H1 (cell line): Measurements from ENCODE around the gene SSR1. TPM values are rescaled to one million over a fixed set of nuclear protein-coding genes. Genes with fewer than 3 reads are reported as not detected.

Experiments
- CTCF ChIA-PET: fragments of 300-600 bp; sonication (Branson Sonifier 250); formaldehyde crosslinking; loops from one replicate; lab custom pipeline; 2021; ENCODE audit not compliant: partially characterized antibody; lab: Charles Lee
- POLR2A ChIA-PET: fragments of 300-600 bp; sonication (Branson Sonifier 250); formaldehyde crosslinking; loops from one replicate; lab custom pipeline; 2021; ENCODE audit warnings: inconsistent platforms; ENCODE audit not compliant: partially characterized antibody; lab: Charles Lee
- DNase-seq, 2 experiments: peaks; one replicate each; pipeline versions ENCODE4 v3.0.0 to v3.0.0-alpha.2; 2010 to 2022; ENCODE audit warnings: low spot score in 2 of 2, low read depth in 1 of 2, mixed read lengths in 1 of 2
- FAIRE-seq: peaks from 2 replicates; lab custom pipeline; 2011; peaks lifted over from hg19 to GRCh38; lab: Jason Lieb, UNC
- H2AFZ ChIP-seq: 2 replicates; pipeline ENCODE4 v1.8.1; 2012; ENCODE audit warnings: low read length, inconsistent platforms
- H2AK5ac ChIP-seq: 2 replicates; pipeline ENCODE4 v1.6.1; 2013; ENCODE audit warnings: low read depth, low read length
- H2BK120ac ChIP-seq: replicated peaks from 2 replicates; pipeline ENCODE3; 2013; ENCODE audit warnings: low read depth, low read length, inconsistent platforms
- H2BK12ac ChIP-seq: 2 replicates; pipeline ENCODE4 v1.6.1; 2013; ENCODE audit warnings: low read depth, low read length
- H2BK15ac ChIP-seq: 2 replicates; pipeline ENCODE4 v1.6.1; 2013; ENCODE audit warnings: low read length
- H2BK20ac ChIP-seq: 2 replicates; pipeline ENCODE4 v1.6.1; 2013; ENCODE audit warnings: low read length
- H2BK5ac ChIP-seq: 2 replicates; pipeline ENCODE4 v1.6.1; 2013; ENCODE audit warnings: low read depth, low read length
- H3K14ac ChIP-seq: 2 replicates; pipeline ENCODE4 v1.6.1; 2013; ENCODE audit warnings: inconsistent platforms; ENCODE audit not compliant: insufficient read length
- H3K18ac ChIP-seq: 2 replicates; pipeline ENCODE4 v1.6.1; 2013; ENCODE audit warnings: low read length; ENCODE audit errors: extremely low read depth
- H3K23ac ChIP-seq: 2 replicates; pipeline ENCODE4 v1.6.1; 2013; ENCODE audit warnings: inconsistent platforms; ENCODE audit not compliant: insufficient read length
- H3K23me2 ChIP-seq: 2 replicates; pipeline ENCODE4 v1.6.1; 2013; ENCODE audit warnings: low read depth, low read length
- H3K27ac ChIP-seq: 2 replicates; pipeline ENCODE4 v1.6.1; 2011; ENCODE audit warnings: low read depth, low read length, inconsistent platforms
- H3K27me3 ChIP-seq, 4 experiments: replicated peaks in 1 of 4; 1 replicate in 1 of 4; 2 replicates in 3 of 4; pipeline versions ENCODE4 v1.6.1 to v1.8.1; 2011 to 2013; ENCODE audit warnings: low read length in 3 of 4, mild to moderate bottlenecking in 3 of 4, inconsistent platforms in 2 of 4, mixed read lengths in 2 of 4, moderate library complexity in 1 of 4; ENCODE audit not compliant: control insufficient read depth in 3 of 4, insufficient read depth in 3 of 4; ENCODE audit errors: extremely low read depth in 1 of 4
- H3K36me3 ChIP-seq, 4 experiments: 2 replicates each; pipeline versions ENCODE4 v1.6.1 to v1.8.1; 2011 to 2013; ENCODE audit warnings: mild to moderate bottlenecking in 4 of 4, low read length in 3 of 4, moderate library complexity in 2 of 4, control low read depth in 1 of 4, inconsistent platforms in 1 of 4; ENCODE audit not compliant: insufficient read depth in 4 of 4, control insufficient read depth in 2 of 4
- H3K4ac ChIP-seq: replicated peaks from 2 replicates; pipeline ENCODE3; 2013; ENCODE audit warnings: low read length, low read depth, mixed read lengths, inconsistent platforms; ENCODE audit not compliant: insufficient read length
- H3K4me1 ChIP-seq, 4 experiments: replicated peaks in 1 of 4; 1 replicate in 1 of 4; 2 replicates in 3 of 4; pipeline versions ENCODE4 v1.6.1 to v1.8.1; 2011 to 2013; ENCODE audit warnings: low read length in 3 of 4, inconsistent platforms in 2 of 4, mixed read lengths in 1 of 4; ENCODE audit not compliant: insufficient read depth in 4 of 4, control insufficient read depth in 3 of 4
- H3K4me2 ChIP-seq, 2 experiments: 2 replicates each; pipeline versions ENCODE4 v1.6.1 to v1.8.1; 2011 to 2013; ENCODE audit warnings: low read depth in 2 of 2, low read length in 2 of 2, control low read depth in 1 of 2, inconsistent platforms in 1 of 2, mild to moderate bottlenecking in 1 of 2; ENCODE audit not compliant: insufficient read depth in 1 of 2
- H3K4me3 ChIP-seq, 4 experiments: fragments of 200-600, 300-600 bp in 1 of 4; sonication (generic), shearing (Covaris generic), sonication (Bioruptor Twin) in 1 of 4; 2 replicates each; pipeline versions ENCODE4 v1.5.1 to v1.8.1; 2011 to 2016; ENCODE audit warnings: low read length in 4 of 4, low read depth in 3 of 4, control low read depth in 2 of 4, inconsistent platforms in 2 of 4, mild to moderate bottlenecking in 2 of 4, mixed read lengths in 1 of 4, moderate library complexity in 1 of 4; ENCODE audit not compliant: insufficient read depth in 2 of 4; ENCODE audit errors: extremely low read depth in 1 of 4
- H3K56ac ChIP-seq: replicated peaks from 2 replicates; pipeline ENCODE3; 2013; ENCODE audit warnings: low read depth, mild to moderate bottlenecking, mixed read lengths, low read length, inconsistent platforms; ENCODE audit not compliant: insufficient read length
- H3K79me1 ChIP-seq: 2 replicates; pipeline ENCODE4 v1.6.1; 2013; ENCODE audit warnings: low read depth, low read length, control low read depth
- H3K79me2 ChIP-seq, 2 experiments: 2 replicates each; pipeline versions ENCODE4 v1.6.1 to v1.8.1; 2012 to 2013; ENCODE audit warnings: low read length in 2 of 2, mild to moderate bottlenecking in 2 of 2, inconsistent platforms in 1 of 2; ENCODE audit not compliant: insufficient read depth in 2 of 2, control insufficient read depth in 1 of 2
- H3K9ac ChIP-seq, 4 experiments: replicated peaks in 1 of 4; 1 replicate in 1 of 4; 2 replicates in 3 of 4; pipeline versions ENCODE4 v1.6.1 to v1.8.1; 2011 to 2013; ENCODE audit warnings: low read depth in 3 of 4, low read length in 3 of 4, control low read depth in 2 of 4, mild to moderate bottlenecking in 2 of 4, moderate library complexity in 2 of 4, inconsistent platforms in 1 of 4; ENCODE audit errors: extremely low read depth in 1 of 4
- H3K9me3 ChIP-seq, 2 experiments: 2 replicates each; pipeline versions ENCODE4 v1.6.1 to v1.8.1; 2012 to 2013; ENCODE audit warnings: mild to moderate bottlenecking in 2 of 2, moderate library complexity in 2 of 2, control low read depth in 1 of 2, inconsistent platforms in 1 of 2, low read depth in 1 of 2, low read length in 1 of 2, mixed read lengths in 1 of 2; ENCODE audit not compliant: insufficient read depth in 2 of 2
- H4K20me1 ChIP-seq, 2 experiments: replicated peaks in 1 of 2; 2 replicates each; pipeline versions ENCODE3 to v1.8.1; 2011 to 2013; ENCODE audit warnings: inconsistent platforms in 2 of 2, low read length in 2 of 2, mild to moderate bottlenecking in 1 of 2; ENCODE audit not compliant: insufficient read depth in 2 of 2, control insufficient read depth in 1 of 2
- H4K5ac ChIP-seq: 2 replicates; pipeline ENCODE4 v1.6.1; 2013; ENCODE audit warnings: low read length, low read depth, mixed read lengths, inconsistent platforms; ENCODE audit not compliant: insufficient read length
- H4K8ac ChIP-seq: 2 replicates; pipeline ENCODE4 v1.8.0; 2013; ENCODE audit warnings: mild to moderate bottlenecking, moderate library complexity, low read length, inconsistent platforms; ENCODE audit not compliant: insufficient read depth; ENCODE audit errors: extremely low read depth
- H4K91ac ChIP-seq: replicated peaks from 2 replicates; pipeline ENCODE3; 2013; ENCODE audit warnings: low read length, mixed read lengths, inconsistent platforms; ENCODE audit not compliant: insufficient read length
- RBBP5 ChIP-seq: IDR thresholded peaks from 2 replicates; pipeline ENCODE4 v1.7.1; 2012; ENCODE audit warnings: low read depth, mild to moderate bottlenecking, inconsistent platforms, low read length, moderate library complexity, borderline replicate concordance
- WGBS, 2 experiments: shearing (Covaris generic) in 1 of 2; methylation state at CpG; one replicate each; pipeline versions ENCODE4 v1.1.6 to v1.1.7; 2013 to 2015; ENCODE audit warnings: low lambda C conversion rate in 2 of 2, mixed read lengths in 2 of 2, inconsistent platforms in 1 of 2, low coverage in 1 of 2, missing lambda C conversion rate in 1 of 2; ENCODE audit not compliant: insufficient replicate concordance in 2 of 2, insufficient coverage in 1 of 2, insufficient read length in 1 of 2; ENCODE audit errors: extremely low coverage in 1 of 2, missing lambda C conversion rate in 1 of 2; 5-methylcytosine and 5-hydroxymethylcytosine counted together
- polyA plus RNA-seq, 7 experiments: library from polyadenylated mRNA; depleted of rRNA in 3 of 7; stranded (reverse) in 5 of 7; unstranded in 2 of 7; fragments of >200 nt in 5 of 7; fragments of 200-250 nt in 2 of 7; gene quantifications; 1 replicate in 5 of 7; 2 replicates in 1 of 7; 4 replicates in 1 of 7; pipeline versions ENCODE4 v1.2.1 to v1.2.3, GENCODE V29; 2011 to 2013; ENCODE audit warnings: missing spikeins in 2 of 7, mixed read lengths in 2 of 7
- total RNA-seq: library from RNA; stranded (reverse); fragmentation: NEBNext Ultra II Directional; extraction: Animal tissue kit (Norgen Biotek cat#: 25700); gene quantifications from 2 replicates; pipeline ENCODE4 v1.2.1, GENCODE V29; 2021

Gene SSR1
- total and polyA plus RNA-seq, 2 of the 8 experiments (the other 6 are each of a cell fraction or from before 2014, with no cell fraction given): 26.6 to 117 TPM

- Histone ChIP-seq H3K79me2 (no peaks in the 10 kb centered on the region), H2BK15ac (no peak overlapping the region), H3K4me1 (peaks cover 4 to 11% (median 9%) of the 10 kb centered on the region in 4 experiments), H2AFZ (no peak overlapping the region), H3K4me2 (no peak overlapping the region), H2BK20ac (no peak overlapping the region), H3K14ac (no peak overlapping the region), H3K79me1 (no peaks in the 10 kb centered on the region), H4K91ac (no peak overlapping the region), H2AK5ac (no peak overlapping the region), H3K9ac (no peak overlapping the region), H3K36me3 (peaks cover 6 to 17% (median 13%) of the 10 kb centered on the region in 4 experiments; a peak in 7 of 8 replicates), H2BK5ac (no peak overlapping the region), H4K8ac (no peak overlapping the region), H4K5ac (no peak overlapping the region), H3K9me3 (no peaks in the 10 kb centered on the region), H2BK12ac (no peak overlapping the region), H4K20me1 (peaks cover 2 to 5% of the 10 kb centered on the region in 2 experiments), H3K27ac (no peak overlapping the region), H3K23ac (no peak overlapping the region), H3K23me2 (no peaks in the 10 kb centered on the region), H2BK120ac (no peak overlapping the region), H3K56ac (no peak overlapping the region), H3K4me3 (no peak overlapping the region), H3K4ac (no peak overlapping the region), H3K18ac (no peak overlapping the region), H3K27me3 (no peaks in the 10 kb centered on the region)
- whole genome bisulfite sequencing, 2 experiments: 96% methylated on average over 13 of the region's 15 CpGs; no CpG with 5 or more reads in 1 of the 2 experiments
- no peak for DNase-seq
- ChIA-PET POLR2A (interaction anchor here (1.2 kb wide), 1 partner anchor 15 kb away, joined by 4 read pairs; no protein-coding TSS in a partner anchor), CTCF (interaction anchor here (0.7 to 5.7 kb wide), 17 partner anchors 10 to 573 kb away, joined by 3 to 55 read pairs (median 4); no protein-coding TSS in a partner anchor)
- TF ChIP-seq RBBP5: no peak
- no peak for FAIRE-seq
Observed at GRCh38 chr6:7247179-7247456, 65.9 kb downstream of the SSR1 start.
